WERI-Rb-1 (cell line): ENCODE measurements around the gene DROSHA.

Source experiments
- DNase-seq: peaks from one replicate; pipeline ENCODE4 v3.0.0-alpha.2; 2020
- H3K27ac ChIP-seq: fragments of 250-450 bp; sonication (Bioruptor Pico); 2 replicates; pipeline ENCODE4 v1.5.1; 2020; ENCODE audit warnings: mild to moderate bottlenecking, moderate library complexity
- H3K27me3 ChIP-seq: fragments of 250-450 bp; sonication (Bioruptor Pico); 2 replicates; pipeline ENCODE4 v1.5.1; 2021; ENCODE audit warnings: mild to moderate bottlenecking, low read depth, moderate library complexity; ENCODE audit not compliant: insufficient read depth, severe bottlenecking
- H3K36me3 ChIP-seq: fragments of 250-450 bp; sonication (Bioruptor Pico); 2 replicates; pipeline ENCODE4 v1.5.1; 2020; ENCODE audit warnings: mild to moderate bottlenecking, moderate library complexity
- H3K4me3 ChIP-seq: 2 replicates; pipeline ENCODE4 v1.5.1; 2011; ENCODE audit warnings: low read depth, mild to moderate bottlenecking, control low read depth, low read length
- H3K9me3 ChIP-seq: fragments of 250-450 bp; sonication (Bioruptor Pico); 2 replicates; pipeline ENCODE4 v1.5.1; 2021; ENCODE audit warnings: mild to moderate bottlenecking, moderate library complexity; ENCODE audit not compliant: severe bottlenecking
- TF ChIP-seq, protein P1 (sequence below): IDR thresholded peaks from 2 replicates; pipeline ENCODE4 v1.5.1; 2011; ENCODE audit warnings: low read depth, mild to moderate bottlenecking, control low read depth, inconsistent platforms, low read length

Gene DROSHA

DNA sequence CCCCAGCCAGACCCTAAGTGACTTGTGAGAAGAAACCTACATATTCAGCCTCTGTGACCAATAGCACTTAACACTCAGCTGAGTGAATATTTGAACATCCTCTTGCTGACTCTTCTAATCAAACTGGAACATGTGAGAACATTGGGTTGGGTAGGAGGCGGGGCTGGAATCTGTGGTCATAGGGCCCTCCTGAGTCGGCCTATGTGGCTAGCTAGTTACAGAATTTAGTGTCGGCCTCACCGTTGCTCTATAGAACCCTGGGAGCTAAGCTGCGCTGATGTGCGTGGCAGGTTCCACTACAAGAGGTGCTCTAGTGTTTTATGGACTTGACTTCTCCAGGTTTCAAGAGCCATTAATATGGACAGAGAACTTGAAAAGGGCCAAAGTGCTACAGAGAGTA, 138.8 kb downstream of the DROSHA start:
- DNase-seq = no peak
- Histone ChIP-seq H3K9me3 (no peaks in the 10 kb centered on the region), H3K27ac (no peak overlapping the region), H3K36me3 (no peaks in the 10 kb centered on the region), H3K27me3 (no peaks in the 10 kb centered on the region), H3K4me3 (no peak overlapping the region)
- TF ChIP-seq, protein P1, sequence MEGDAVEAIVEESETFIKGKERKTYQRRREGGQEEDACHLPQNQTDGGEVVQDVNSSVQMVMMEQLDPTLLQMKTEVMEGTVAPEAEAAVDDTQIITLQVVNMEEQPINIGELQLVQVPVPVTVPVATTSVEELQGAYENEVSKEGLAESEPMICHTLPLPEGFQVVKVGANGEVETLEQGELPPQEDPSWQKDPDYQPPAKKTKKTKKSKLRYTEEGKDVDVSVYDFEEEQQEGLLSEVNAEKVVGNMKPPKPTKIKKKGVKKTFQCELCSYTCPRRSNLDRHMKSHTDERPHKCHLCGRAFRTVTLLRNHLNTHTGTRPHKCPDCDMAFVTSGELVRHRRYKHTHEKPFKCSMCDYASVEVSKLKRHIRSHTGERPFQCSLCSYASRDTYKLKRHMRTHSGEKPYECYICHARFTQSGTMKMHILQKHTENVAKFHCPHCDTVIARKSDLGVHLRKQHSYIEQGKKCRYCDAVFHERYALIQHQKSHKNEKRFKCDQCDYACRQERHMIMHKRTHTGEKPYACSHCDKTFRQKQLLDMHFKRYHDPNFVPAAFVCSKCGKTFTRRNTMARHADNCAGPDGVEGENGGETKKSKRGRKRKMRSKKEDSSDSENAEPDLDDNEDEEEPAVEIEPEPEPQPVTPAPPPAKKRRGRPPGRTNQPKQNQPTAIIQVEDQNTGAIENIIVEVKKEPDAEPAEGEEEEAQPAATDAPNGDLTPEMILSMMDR = no peak

DNA sequence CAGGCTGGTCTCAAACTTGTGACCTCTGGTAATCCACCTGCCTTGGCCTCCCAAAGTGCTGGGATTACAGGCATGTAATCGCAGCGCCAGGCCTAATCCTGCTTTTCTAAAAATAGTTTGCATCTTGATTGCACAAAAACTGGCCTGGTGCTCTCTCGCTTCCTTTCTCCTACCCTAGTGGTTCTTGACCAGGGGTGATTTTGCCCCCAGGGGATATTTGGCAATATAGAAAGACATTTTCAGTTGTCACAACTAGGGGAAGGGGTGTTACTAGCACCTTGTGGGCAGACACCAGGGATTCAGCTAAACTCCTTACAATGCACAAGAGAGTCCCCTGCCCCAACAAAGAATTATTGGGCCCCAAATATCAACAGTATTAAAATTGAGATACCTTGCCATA, 139.8 kb downstream of the DROSHA start:
- no peaks in the 10 kb centered on the region for H3K9me3 ChIP-seq
- TF ChIP-seq, protein P1 = no peak
- H3K27me3 ChIP-seq = no peaks in the 10 kb centered on the region
- H3K36me3 ChIP-seq = no peaks in the 10 kb centered on the region
- DNase-seq = no peak
- no peak overlapping the region for H3K4me3 ChIP-seq
- no peak overlapping the region for H3K27ac ChIP-seq

DNA sequence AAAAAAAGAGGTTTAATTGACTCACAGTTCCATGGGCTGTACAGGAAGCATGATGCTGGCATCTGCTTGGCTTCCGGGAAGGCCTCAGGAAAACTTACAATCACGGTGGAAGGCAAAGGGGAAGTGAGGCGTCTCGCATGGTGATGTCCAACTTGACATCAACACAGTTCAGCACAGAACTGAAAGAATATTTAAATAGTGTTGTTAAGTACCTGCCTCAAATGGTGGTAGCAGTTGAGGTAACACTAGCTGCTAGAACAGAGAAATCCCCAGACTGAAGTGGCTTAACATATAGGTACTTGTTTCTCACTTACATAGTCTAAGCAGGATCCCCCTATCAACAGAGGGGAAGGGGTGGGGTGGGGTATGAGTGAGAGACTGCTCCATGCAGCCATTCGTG, 141.6 kb downstream of the DROSHA start:
- no peak overlapping the region for H3K4me3 ChIP-seq
- no peaks in the 10 kb centered on the region for H3K36me3 ChIP-seq
- no peak for DNase-seq
- H3K27me3 ChIP-seq = no peaks in the 10 kb centered on the region
- H3K9me3 ChIP-seq = no peaks in the 10 kb centered on the region
- TF ChIP-seq, protein P1 = no peak
- no peak overlapping the region for H3K27ac ChIP-seq

DNA sequence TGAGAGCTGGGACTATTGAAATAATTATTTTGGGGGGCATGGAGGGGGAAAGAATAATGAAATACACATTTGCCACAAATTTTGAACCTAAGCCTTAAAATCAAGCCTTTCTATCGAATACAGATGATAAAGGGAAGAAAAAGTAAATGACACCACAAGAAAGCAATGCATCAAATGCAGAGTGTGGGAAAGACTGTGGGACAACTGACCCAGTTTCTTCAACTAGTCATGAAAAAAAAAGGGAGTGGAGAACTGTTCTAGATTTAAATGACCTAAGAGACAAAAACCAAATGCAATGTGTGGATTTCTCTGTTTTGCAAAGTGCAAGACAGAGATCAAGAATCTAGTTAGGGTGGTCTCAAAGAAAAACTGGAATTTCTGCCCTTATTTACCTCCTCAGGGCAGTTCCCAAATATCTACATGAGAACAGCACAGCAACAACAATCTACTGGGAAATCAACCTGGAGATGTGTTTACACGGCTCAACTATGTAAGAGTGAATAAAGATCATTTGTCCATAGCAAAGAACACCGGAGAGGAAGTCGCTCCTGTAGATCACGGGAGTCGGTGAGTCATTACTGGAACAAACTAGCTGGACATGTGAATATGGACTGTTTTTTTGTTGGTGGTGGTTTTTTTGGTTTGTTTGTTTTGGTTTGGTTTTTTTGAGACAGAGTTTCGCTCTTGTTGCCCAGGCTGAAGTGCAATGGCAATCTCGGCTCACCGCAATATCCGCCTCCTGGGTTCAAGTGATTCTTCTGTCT, 145.9 kb downstream of the DROSHA start:
- Histone ChIP-seq H3K27ac (no peak overlapping the region), H3K4me3 (no peak overlapping the region), H3K9me3 (no peaks in the 10 kb centered on the region), H3K36me3 (no peaks in the 10 kb centered on the region), H3K27me3 (no peaks in the 10 kb centered on the region)
- DNase-seq = no peak
- TF ChIP-seq, protein P1 = no peak

DNA sequence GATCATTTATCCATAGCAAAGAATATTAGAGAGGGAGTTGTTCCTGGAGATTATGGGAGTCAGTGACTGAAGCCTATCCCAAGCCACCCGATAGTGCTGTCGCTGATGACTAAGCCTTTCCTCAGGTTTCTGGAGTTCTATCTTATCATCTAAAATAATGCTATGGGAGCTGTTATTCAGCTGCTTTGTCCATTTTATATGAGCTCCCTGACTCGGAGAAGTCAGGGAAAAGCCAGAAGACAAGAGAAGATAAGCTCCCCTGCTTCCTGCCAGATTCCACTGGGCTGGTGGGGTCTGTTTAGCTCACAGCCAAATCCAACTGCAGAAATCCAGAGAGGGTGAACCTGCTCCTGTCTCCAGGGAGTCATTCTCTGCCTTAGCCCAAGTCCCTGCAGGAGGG, 148.2 kb downstream of the DROSHA start:
- H3K27ac ChIP-seq = no peak overlapping the region
- TF ChIP-seq, protein P1 = no peak
- DNase-seq = no peak
- H3K9me3 ChIP-seq = no peaks in the 10 kb centered on the region
- no peaks in the 10 kb centered on the region for H3K36me3 ChIP-seq
- no peak overlapping the region for H3K4me3 ChIP-seq
- H3K27me3 ChIP-seq = no peaks in the 10 kb centered on the region
